ENCODE measurements around the gene POLR2E.

GRCh38 chr19:1097810-1098176 is 2.6 kb upstream of the POLR2E start:
- TF ChIP-seq CTCF (IDR thresholded peaks at IDR 0.05 in 4 of 5, conservative IDR thresholded peaks at IDR 0.05 in 1 of 5) (no peak), POLR2A (IDR thresholded peaks at IDR 0.05) (no peak)
